D721Med (cell line): ENCODE measurements around the gene GALNT18.

ENCODE experiments used
- DNase-seq: peaks from one replicate; pipeline ENCODE4 v3.0.0; 2011; ENCODE audit warnings: low spot score; ENCODE audit not compliant: insufficient read length
- FAIRE-seq: peaks from 2 replicates; lab custom pipeline; 2011; peaks lifted over from hg19 to GRCh38; lab: Jason Lieb, UNC
- TF ChIP-seq, protein P1 (sequence below): IDR thresholded peaks from 2 replicates; pipeline ENCODE4 v1.5.1; 2012; ENCODE audit warnings: mild to moderate bottlenecking, control low read depth; ENCODE audit not compliant: insufficient read depth; ENCODE audit errors: missing control alignments

GALNT18 gene

DNA sequence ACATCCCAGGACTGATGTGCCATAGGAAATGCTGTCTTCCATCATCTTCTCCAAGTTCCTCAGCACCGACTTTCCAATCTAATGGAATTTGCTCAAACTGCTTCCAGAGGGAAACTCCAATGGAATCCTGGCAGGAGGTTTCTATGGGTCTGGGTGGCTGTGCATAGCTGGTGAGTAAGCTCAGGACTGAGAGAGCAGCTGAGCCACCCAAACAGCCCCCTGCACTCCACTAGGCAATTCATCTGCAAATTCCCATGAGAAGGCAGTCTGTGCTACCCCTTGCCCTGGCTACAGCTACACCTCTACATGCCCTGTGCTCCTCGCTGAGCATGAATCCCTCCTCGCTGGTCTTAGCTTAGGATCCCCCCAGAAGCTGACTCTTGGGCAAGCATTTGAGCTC, 140.8 kb downstream of the GALNT18 start:
- FAIRE-seq: no peak
- TF ChIP-seq, protein P1, sequence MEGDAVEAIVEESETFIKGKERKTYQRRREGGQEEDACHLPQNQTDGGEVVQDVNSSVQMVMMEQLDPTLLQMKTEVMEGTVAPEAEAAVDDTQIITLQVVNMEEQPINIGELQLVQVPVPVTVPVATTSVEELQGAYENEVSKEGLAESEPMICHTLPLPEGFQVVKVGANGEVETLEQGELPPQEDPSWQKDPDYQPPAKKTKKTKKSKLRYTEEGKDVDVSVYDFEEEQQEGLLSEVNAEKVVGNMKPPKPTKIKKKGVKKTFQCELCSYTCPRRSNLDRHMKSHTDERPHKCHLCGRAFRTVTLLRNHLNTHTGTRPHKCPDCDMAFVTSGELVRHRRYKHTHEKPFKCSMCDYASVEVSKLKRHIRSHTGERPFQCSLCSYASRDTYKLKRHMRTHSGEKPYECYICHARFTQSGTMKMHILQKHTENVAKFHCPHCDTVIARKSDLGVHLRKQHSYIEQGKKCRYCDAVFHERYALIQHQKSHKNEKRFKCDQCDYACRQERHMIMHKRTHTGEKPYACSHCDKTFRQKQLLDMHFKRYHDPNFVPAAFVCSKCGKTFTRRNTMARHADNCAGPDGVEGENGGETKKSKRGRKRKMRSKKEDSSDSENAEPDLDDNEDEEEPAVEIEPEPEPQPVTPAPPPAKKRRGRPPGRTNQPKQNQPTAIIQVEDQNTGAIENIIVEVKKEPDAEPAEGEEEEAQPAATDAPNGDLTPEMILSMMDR: no peak
- no peak for DNase-seq

DNA sequence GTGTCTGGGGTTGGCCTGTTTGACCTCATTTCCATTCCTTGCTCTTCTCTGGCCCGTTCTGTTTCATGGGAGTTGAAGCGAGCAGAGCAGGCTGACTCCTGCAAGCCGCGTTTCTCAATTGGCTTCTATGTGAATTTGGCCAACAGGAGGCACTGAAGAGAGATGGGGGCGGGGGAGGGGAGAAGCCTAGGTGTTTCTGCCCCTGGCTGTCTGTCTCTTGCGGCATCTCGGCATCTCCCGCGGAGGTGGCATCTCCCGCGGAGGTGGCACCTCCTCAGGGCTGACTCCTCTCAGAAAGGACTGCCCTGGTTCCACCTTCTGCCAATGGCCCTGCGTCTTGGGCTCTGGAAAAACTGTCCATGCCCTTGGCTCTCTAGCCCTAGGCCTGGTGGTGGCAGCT, 143.1 kb downstream of the GALNT18 start:
- TF ChIP-seq, protein P1: no peak
- DNase-seq (no peak), FAIRE-seq (no peak)

DNA sequence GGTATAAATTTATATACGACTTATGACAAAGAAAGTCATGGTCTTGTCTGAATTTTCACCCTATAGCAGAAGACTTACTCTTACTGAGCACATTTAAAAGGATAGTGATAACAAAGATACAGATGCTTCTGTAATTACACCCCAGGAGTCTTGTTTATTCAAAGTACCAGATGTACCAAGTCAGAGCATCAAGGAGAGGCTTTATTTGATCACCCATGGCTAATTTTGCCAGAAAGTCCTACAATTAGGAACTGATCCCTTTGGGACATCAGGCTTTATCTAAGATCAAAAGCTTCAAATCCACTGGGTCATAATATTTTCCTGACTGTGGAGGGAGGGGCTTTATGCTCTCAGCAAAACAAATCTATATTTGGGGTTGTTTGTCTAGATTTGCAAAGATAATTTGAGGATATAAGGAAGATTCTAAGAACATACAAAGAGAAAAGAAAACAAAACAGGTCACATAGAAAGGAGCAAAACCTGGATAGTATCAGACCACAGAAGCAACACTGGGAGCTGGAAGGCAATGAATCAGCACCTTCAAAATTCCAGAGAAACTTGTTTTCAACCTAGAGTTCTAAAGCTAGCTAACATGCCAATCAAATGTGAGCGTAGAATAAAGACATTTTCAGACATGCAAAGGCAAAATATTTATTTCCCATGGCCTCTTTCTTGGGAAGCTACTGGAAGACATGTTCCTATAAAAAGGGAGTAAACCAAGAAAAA, 143.9 kb downstream of the GALNT18 start:
- no peak for FAIRE-seq
- TF ChIP-seq, protein P1: no peak
- no peak for DNase-seq

DNA sequence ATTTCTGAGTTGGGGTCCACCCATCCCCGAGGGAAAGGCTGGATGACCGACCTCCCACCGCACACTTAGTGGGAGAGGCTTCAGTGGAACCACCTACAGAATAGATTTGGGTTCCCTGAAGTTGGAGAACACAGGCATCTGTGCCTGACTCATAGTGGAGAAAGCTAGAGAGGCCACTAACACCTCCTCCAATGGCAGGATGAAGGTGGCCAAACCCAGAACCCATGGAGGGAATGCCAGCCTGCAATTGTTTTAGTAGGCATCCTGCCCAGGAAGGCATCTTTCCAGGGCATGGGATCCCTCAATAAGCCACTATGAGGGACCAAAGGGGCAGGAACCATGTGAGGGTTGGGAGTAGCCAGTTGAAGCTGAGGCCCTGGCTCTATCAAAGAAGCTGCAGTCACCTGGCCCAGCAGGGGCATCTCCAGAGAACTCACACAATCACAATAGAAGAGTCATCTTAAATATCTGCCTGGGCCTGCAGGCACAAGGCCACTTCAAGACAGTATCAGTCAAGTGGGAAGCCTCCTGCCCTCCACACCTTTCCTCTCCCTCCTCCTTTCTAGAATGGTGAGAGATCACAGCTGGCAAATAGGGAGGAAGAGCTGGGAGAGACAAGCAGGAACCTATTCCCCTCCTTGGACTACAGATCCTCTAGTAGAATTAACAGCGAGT, 144.7 kb downstream of the GALNT18 start:
- DNase-seq (no peak), FAIRE-seq (no peak)
- TF ChIP-seq, protein P1: no peak

DNA sequence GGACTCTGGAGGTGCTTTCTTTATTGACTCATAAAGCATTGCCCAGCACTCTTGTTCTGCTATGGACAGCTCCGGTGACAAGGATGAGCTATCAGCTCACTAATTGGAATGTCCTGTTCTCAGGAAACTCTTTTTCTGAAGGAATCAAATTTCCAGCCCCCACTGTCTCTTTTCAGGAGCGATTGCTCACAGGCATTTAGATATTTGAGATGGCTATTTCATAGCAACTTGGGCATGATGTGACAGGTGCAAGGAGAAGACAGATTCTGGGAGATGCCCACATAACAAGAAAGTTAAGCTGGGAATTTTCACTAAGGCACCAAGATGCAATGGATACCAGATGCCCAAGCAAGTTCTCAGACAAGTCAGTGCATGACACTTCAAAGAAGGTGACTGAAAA, 145.3 kb downstream of the GALNT18 start:
- DNase-seq: no peak
- no peak for FAIRE-seq
- TF ChIP-seq, protein P1: no peak

DNA sequence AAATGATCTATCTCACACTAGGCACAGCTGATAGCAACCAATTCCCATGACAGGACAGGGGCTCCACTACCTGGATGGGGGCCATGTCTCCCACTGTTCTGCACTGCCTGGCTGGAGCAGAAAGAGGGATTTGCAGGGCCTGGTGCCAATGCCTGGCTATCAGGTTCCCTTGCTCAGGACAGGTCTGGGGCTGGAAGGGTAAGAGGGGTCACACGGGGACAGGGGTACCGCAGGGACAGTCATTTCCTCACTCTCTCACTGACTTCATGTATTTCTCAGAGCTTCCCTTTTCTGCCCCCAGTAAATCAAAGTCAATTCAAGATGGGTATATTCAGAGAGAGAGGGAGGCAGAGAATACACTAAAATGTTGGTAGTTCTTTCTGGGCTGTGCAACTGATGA, 149.7 kb downstream of the GALNT18 start:
- DNase-seq: no peak
- no peak for FAIRE-seq
- TF ChIP-seq, protein P1: no peak

DNA sequence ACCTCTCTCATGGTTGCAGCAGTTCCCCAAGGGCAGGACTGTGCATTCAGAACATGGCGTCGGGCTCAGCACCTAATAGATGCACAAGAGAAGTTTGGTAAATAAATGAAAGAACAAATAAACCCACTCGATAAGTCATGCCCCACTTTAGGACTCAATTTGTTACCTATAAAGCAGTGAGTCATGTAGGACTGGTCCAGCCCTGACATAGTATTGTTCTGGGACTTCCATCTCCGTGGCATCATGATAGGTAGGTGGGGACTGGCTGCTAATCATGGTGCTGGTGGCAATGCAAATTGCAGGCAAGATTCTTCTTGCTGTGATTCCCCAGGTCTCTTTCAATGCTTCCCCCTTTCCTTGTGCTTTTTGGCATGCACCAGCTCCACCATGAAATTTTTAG, 150.6 kb downstream of the GALNT18 start:
- FAIRE-seq (no peak), DNase-seq (no peak)
- TF ChIP-seq, protein P1: no peak
